Measurements from ENCODE around the gene UTS2R.

Gene UTS2R

GRCh38 chr17:82351713-82352488 lies 19.7 kb upstream of the UTS2R start (continued):
- TF ChIP-seq ZBTB17 (tag by site-specific recombination; IDR thresholded peaks at IDR 0.05): peak; percentile 65; the same call in 1 of the 2 replicates
- TF ChIP-seq ZNF280D (tag by site-specific recombination; IDR thresholded peaks at IDR 0.05): no peak
- TF ChIP-seq IKZF3 (tag by site-specific recombination; IDR thresholded peaks at IDR 0.05): 0 out of 2 replicates have a peak, but pooled peaks have one; percentile 22
- TF ChIP-seq, protein P1, sequence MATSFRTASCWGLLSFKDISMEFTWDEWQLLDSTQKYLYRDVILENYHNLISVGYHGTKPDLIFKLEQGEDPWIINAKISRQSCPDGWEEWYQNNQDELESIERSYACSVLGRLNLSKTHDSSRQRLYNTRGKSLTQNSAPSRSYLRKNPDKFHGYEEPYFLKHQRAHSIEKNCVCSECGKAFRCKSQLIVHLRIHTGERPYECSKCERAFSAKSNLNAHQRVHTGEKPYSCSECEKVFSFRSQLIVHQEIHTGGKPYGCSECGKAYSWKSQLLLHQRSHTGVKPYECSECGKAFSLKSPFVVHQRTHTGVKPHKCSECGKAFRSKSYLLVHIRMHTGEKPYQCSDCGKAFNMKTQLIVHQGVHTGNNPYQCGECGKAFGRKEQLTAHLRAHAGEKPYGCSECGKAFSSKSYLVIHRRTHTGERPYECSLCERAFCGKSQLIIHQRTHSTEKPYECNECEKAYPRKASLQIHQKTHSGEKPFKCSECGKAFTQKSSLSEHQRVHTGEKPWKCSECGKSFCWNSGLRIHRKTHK (tag by site-specific recombination; IDR thresholded peaks at IDR 0.05): no peak
- no peak for TF ChIP-seq KLF7 (tag by site-specific recombination; IDR thresholded peaks at IDR 0.05; ENCODE audit: borderline replicate concordance)
- no peak for TF ChIP-seq TCF7L2 (IDR thresholded peaks at IDR 0.05; ENCODE audit: borderline replicate concordance, low read depth, low read length)
- TF ChIP-seq ZFP37 (tag by site-specific recombination; IDR thresholded peaks at IDR 0.05): no peak
- no peak for TF ChIP-seq ZNF670 (tag by site-specific recombination; IDR thresholded peaks at IDR 0.05; ENCODE audit: low read depth)
- TF ChIP-seq ZNF473 (tag by site-specific recombination; IDR thresholded peaks at IDR 0.05): no peak
- TF ChIP-seq, protein P2, sequence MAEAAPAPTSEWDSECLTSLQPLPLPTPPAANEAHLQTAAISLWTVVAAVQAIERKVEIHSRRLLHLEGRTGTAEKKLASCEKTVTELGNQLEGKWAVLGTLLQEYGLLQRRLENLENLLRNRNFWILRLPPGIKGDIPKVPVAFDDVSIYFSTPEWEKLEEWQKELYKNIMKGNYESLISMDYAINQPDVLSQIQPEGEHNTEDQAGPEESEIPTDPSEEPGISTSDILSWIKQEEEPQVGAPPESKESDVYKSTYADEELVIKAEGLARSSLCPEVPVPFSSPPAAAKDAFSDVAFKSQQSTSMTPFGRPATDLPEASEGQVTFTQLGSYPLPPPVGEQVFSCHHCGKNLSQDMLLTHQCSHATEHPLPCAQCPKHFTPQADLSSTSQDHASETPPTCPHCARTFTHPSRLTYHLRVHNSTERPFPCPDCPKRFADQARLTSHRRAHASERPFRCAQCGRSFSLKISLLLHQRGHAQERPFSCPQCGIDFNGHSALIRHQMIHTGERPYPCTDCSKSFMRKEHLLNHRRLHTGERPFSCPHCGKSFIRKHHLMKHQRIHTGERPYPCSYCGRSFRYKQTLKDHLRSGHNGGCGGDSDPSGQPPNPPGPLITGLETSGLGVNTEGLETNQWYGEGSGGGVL (tag by site-specific recombination; IDR thresholded peaks at IDR 0.05): no peak
- 0 out of 2 replicates have a peak, but pooled peaks have one; percentile 26 for TF ChIP-seq ZNF394 (tag by site-specific recombination; IDR thresholded peaks at IDR 0.05; ENCODE audit: borderline replicate concordance)
- no peak for TF ChIP-seq ZSCAN23 (tag by site-specific recombination; IDR thresholded peaks at IDR 0.05)
- TF ChIP-seq ZNF677 (tag by site-specific recombination; IDR thresholded peaks at IDR 0.05): no peak
- TF ChIP-seq ZNF23 (tag by site-specific recombination; IDR thresholded peaks at IDR 0.05; ENCODE audit: borderline replicate concordance): no peak
- no peak for TF ChIP-seq ZNF701 (tag by site-specific recombination; IDR thresholded peaks at IDR 0.05)
- TF ChIP-seq ZNF514 (tag by site-specific recombination; IDR thresholded peaks at IDR 0.05): no peak
- TF ChIP-seq SCRT1 (tag by site-specific recombination; IDR thresholded peaks at IDR 0.05; ENCODE audit: borderline replicate concordance): peak; percentile 95
- TF ChIP-seq ZNF335 (tag by site-specific recombination; conservative IDR thresholded peaks at IDR 0.05): peak; percentile 27; the same call in 1 of the 2 replicates
- no peak for TF ChIP-seq ZNF791 (tag by site-specific recombination; IDR thresholded peaks at IDR 0.05)
- TF ChIP-seq ZIC2 (tag by site-specific recombination; IDR thresholded peaks at IDR 0.05): peak; percentile 73
- TF ChIP-seq SALL2 (tag by site-specific recombination; IDR thresholded peaks at IDR 0.05; ENCODE audit: borderline replicate concordance): no peak
- 0 out of 2 replicates have a peak, but pooled peaks have one; percentile 28 for TF ChIP-seq ZNF610 (tag by site-specific recombination; IDR thresholded peaks at IDR 0.05; ENCODE audit: borderline replicate concordance)
- no peak for TF ChIP-seq ZNF785 (tag by site-specific recombination; IDR thresholded peaks at IDR 0.05)
- TF ChIP-seq ZNF2 (tag by site-specific recombination; IDR thresholded peaks at IDR 0.05): peak; percentile 89
- TF ChIP-seq, protein P3, sequence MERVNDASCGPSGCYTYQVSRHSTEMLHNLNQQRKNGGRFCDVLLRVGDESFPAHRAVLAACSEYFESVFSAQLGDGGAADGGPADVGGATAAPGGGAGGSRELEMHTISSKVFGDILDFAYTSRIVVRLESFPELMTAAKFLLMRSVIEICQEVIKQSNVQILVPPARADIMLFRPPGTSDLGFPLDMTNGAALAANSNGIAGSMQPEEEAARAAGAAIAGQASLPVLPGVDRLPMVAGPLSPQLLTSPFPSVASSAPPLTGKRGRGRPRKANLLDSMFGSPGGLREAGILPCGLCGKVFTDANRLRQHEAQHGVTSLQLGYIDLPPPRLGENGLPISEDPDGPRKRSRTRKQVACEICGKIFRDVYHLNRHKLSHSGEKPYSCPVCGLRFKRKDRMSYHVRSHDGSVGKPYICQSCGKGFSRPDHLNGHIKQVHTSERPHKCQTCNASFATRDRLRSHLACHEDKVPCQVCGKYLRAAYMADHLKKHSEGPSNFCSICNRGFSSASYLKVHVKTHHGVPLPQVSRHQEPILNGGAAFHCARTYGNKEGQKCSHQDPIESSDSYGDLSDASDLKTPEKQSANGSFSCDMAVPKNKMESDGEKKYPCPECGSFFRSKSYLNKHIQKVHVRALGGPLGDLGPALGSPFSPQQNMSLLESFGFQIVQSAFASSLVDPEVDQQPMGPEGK (tag by site-specific recombination; IDR thresholded peaks at IDR 0.05): peak; percentile 58; the same call in 1 of the 2 replicates
- no peak for TF ChIP-seq ZNF707 (tag by site-specific recombination; IDR thresholded peaks at IDR 0.05)
- TF ChIP-seq ZNF664 (tag by site-specific recombination; IDR thresholded peaks at IDR 0.05): no peak
- TF ChIP-seq, protein P4, sequence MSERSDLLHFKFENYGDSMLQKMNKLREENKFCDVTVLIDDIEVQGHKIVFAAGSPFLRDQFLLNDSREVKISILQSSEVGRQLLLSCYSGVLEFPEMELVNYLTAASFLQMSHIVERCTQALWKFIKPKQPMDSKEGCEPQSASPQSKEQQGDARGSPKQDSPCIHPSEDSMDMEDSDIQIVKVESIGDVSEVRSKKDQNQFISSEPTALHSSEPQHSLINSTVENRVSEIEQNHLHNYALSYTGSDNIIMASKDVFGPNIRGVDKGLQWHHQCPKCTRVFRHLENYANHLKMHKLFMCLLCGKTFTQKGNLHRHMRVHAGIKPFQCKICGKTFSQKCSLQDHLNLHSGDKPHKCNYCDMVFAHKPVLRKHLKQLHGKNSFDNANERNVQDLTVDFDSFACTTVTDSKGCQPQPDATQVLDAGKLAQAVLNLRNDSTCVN (tag by site-specific recombination; optimal IDR thresholded peaks at IDR 0.05): peak; percentile 16
- no peak for TF ChIP-seq ZNF510 (tag by site-specific recombination; IDR thresholded peaks at IDR 0.05; ENCODE audit: insufficient replicate concordance)
- peak; percentile 73 for TF ChIP-seq ZNF423 (tag by site-specific recombination; IDR thresholded peaks at IDR 0.05)
